ENCODE results near the gene PTMA.

DNA sequence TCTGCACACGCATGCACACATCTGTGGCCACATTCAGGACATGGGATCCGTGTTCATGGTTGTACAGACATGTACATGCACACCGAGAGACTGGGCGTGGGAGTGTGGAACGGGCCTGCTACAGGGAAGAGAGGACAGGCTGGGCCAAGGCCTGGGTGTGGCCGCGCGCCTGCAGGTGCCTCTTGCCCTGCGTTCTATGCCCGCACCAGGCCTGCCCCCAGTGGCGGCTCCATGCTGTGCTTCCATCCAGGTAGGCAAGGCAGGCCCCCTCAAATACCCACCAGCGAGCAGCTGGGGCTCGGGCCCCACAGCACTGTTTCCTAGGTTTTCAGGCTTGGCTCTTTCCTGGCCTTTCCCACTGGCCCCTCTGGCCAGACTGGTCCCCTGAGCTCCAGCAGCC lies 15.5 kb upstream of the PTMA start:
- TF ChIP-seq, protein P1, sequence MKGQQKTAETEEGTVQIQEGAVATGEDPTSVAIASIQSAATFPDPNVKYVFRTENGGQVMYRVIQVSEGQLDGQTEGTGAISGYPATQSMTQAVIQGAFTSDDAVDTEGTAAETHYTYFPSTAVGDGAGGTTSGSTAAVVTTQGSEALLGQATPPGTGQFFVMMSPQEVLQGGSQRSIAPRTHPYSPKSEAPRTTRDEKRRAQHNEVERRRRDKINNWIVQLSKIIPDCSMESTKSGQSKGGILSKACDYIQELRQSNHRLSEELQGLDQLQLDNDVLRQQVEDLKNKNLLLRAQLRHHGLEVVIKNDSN (IDR thresholded peaks at IDR 0.05; ENCODE audit: borderline replicate concordance, low read depth), result no peak
- TF ChIP-seq, protein P2, sequence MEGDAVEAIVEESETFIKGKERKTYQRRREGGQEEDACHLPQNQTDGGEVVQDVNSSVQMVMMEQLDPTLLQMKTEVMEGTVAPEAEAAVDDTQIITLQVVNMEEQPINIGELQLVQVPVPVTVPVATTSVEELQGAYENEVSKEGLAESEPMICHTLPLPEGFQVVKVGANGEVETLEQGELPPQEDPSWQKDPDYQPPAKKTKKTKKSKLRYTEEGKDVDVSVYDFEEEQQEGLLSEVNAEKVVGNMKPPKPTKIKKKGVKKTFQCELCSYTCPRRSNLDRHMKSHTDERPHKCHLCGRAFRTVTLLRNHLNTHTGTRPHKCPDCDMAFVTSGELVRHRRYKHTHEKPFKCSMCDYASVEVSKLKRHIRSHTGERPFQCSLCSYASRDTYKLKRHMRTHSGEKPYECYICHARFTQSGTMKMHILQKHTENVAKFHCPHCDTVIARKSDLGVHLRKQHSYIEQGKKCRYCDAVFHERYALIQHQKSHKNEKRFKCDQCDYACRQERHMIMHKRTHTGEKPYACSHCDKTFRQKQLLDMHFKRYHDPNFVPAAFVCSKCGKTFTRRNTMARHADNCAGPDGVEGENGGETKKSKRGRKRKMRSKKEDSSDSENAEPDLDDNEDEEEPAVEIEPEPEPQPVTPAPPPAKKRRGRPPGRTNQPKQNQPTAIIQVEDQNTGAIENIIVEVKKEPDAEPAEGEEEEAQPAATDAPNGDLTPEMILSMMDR (IDR thresholded peaks at IDR 0.05), result no peak
- TF ChIP-seq, protein P3, sequence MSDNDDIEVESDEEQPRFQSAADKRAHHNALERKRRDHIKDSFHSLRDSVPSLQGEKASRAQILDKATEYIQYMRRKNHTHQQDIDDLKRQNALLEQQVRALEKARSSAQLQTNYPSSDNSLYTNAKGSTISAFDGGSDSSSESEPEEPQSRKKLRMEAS (IDR thresholded peaks at IDR 0.05; ENCODE audit: low read depth), result no peak
- TF ChIP-seq, protein P4, sequence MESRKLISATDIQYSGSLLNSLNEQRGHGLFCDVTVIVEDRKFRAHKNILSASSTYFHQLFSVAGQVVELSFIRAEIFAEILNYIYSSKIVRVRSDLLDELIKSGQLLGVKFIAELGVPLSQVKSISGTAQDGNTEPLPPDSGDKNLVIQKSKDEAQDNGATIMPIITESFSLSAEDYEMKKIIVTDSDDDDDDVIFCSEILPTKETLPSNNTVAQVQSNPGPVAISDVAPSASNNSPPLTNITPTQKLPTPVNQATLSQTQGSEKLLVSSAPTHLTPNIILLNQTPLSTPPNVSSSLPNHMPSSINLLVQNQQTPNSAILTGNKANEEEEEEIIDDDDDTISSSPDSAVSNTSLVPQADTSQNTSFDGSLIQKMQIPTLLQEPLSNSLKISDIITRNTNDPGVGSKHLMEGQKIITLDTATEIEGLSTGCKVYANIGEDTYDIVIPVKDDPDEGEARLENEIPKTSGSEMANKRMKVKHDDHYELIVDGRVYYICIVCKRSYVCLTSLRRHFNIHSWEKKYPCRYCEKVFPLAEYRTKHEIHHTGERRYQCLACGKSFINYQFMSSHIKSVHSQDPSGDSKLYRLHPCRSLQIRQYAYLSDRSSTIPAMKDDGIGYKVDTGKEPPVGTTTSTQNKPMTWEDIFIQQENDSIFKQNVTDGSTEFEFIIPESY (IDR thresholded peaks at IDR 0.05; ENCODE audit: borderline replicate concordance, low read depth), result no peak

Data from SK-N-SH (cell line).